Astrocyte (in vitro differentiated cells and primary cell): ENCODE measurements around the gene CAP1. TPM values are rescaled to one million over a fixed set of nuclear protein-coding genes. Genes with fewer than 3 reads are reported as not detected.

ENCODE experiments used
- DNase-seq: peaks from one replicate; pipeline ENCODE4 v3.0.0-alpha.2; 2010; ENCODE audit warnings: low read depth
- FAIRE-seq: peaks from 2 replicates; lab custom pipeline; 2011; peaks lifted over from hg19 to GRCh38; lab: Jason Lieb, UNC
- H2AFZ ChIP-seq: 2 replicates; pipeline ENCODE4 v1.6.0; 2012; ENCODE audit warnings: low read depth, low read length, inconsistent platforms
- H3K27ac ChIP-seq: 2 replicates; pipeline ENCODE4 v1.5.1; 2011; ENCODE audit warnings: low read depth, low read length, inconsistent platforms
- H3K27me3 ChIP-seq: 2 replicates; pipeline ENCODE4 v1.6.0; 2011; ENCODE audit warnings: low read length, inconsistent platforms; ENCODE audit not compliant: insufficient read depth
- H3K36me3 ChIP-seq: 2 replicates; pipeline ENCODE4 v1.5.1; 2011; ENCODE audit warnings: low read length, inconsistent platforms; ENCODE audit not compliant: insufficient read depth
- H3K4me1 ChIP-seq: 2 replicates; pipeline ENCODE4 v1.5.1; 2011; ENCODE audit warnings: low read length, inconsistent platforms; ENCODE audit not compliant: insufficient read depth
- H3K4me2 ChIP-seq: 2 replicates; pipeline ENCODE4 v1.6.0; 2012; ENCODE audit warnings: low read length, inconsistent platforms
- H3K4me3 ChIP-seq: 2 replicates; pipeline ENCODE4 v1.5.1; 2011; ENCODE audit warnings: low read depth, mild to moderate bottlenecking, low read length, inconsistent platforms; ENCODE audit not compliant: insufficient read depth
- H3K79me2 ChIP-seq: 2 replicates; pipeline ENCODE4 v1.6.0; 2012; ENCODE audit warnings: mild to moderate bottlenecking, low read length, inconsistent platforms; ENCODE audit not compliant: insufficient read depth
- H3K9ac ChIP-seq: 2 replicates; pipeline ENCODE4 v1.6.0; 2012; ENCODE audit warnings: mild to moderate bottlenecking, low read length, inconsistent platforms
- H3K9me3 ChIP-seq: 2 replicates; pipeline ENCODE4 v1.5.1; 2012; ENCODE audit warnings: low read depth, mild to moderate bottlenecking, low read length, inconsistent platforms; ENCODE audit not compliant: insufficient read depth
- H4K20me1 ChIP-seq: 2 replicates; pipeline ENCODE4 v1.6.0; 2012; ENCODE audit warnings: low read length, inconsistent platforms; ENCODE audit not compliant: insufficient read depth
- H3K27ac Mint-ChIP-seq: one replicate; pipeline ENCODE4 v1.8.0; 2021; ENCODE audit warnings: mild to moderate bottlenecking, mixed read lengths; ENCODE audit not compliant: unreplicated experiment
- H3K27me3 Mint-ChIP-seq: one replicate; pipeline ENCODE4 v1.8.0; 2021; ENCODE audit warnings: low read depth, mixed read lengths; ENCODE audit not compliant: unreplicated experiment
- H3K36me3 Mint-ChIP-seq: one replicate; pipeline ENCODE4 v1.8.0; 2021; ENCODE audit warnings: low read depth, mixed read lengths; ENCODE audit not compliant: unreplicated experiment
- H3K4me1 Mint-ChIP-seq: one replicate; pipeline ENCODE4 v1.8.0; 2021; ENCODE audit warnings: low read depth, mixed read lengths; ENCODE audit not compliant: unreplicated experiment
- H3K4me3 Mint-ChIP-seq: one replicate; pipeline ENCODE4 v1.8.0; 2021; ENCODE audit warnings: mild to moderate bottlenecking, moderate library complexity, mixed read lengths; ENCODE audit not compliant: unreplicated experiment
- H3K9me3 Mint-ChIP-seq: one replicate; pipeline ENCODE4 v1.8.0; 2021; ENCODE audit warnings: mild to moderate bottlenecking, mixed read lengths; ENCODE audit not compliant: unreplicated experiment
- CTCF ChIP-seq: IDR thresholded peaks from 2 replicates; pipeline ENCODE4 v1.5.1; 2011; ENCODE audit warnings: low read depth, mild to moderate bottlenecking, inconsistent platforms, low read length, moderate library complexity; ENCODE audit not compliant: insufficient read depth
- EZH2 ChIP-seq: IDR thresholded peaks from 2 replicates; pipeline ENCODE4 v1.6.1; 2012; ENCODE audit warnings: mild to moderate bottlenecking, low read length, inconsistent platforms; ENCODE audit not compliant: insufficient read depth
- total RNA-seq: library from RNA; stranded (reverse); gene quantifications from 2 replicates; pipeline ENCODE4 v1.2.1, GENCODE V29; 2021

Gene CAP1
- total RNA-seq, 1 donor from 2014 or later, result 930 TPM

GRCh38 chr1:40075266-40075665, 34.7 kb downstream of the CAP1 start:
- H3K4me1 ChIP-seq, result peaks cover 9% of the 10 kb centered on the region
- TF ChIP-seq EZH2 (no peak), CTCF (no peak)
- no peak for FAIRE-seq
- H3K27ac ChIP-seq, result no peak overlapping the region
- no peak overlapping the region for H3K4me3 Mint-ChIP-seq
- H3K4me2 ChIP-seq, result no peak overlapping the region
- H3K36me3 ChIP-seq, result peaks cover 50% of the 10 kb centered on the region
- H3K27me3 ChIP-seq, result no peaks in the 10 kb centered on the region
- H3K36me3 Mint-ChIP-seq, result peaks cover 29% of the 10 kb centered on the region
- no peak overlapping the region for H3K4me3 ChIP-seq
- H2AFZ ChIP-seq, result no peak overlapping the region
- H3K4me1 Mint-ChIP-seq, result peaks cover 6% of the 10 kb centered on the region
- no peaks in the 10 kb centered on the region for H3K9me3 Mint-ChIP-seq
- H3K79me2 ChIP-seq, result no peaks in the 10 kb centered on the region
- H3K9me3 ChIP-seq, result no peaks in the 10 kb centered on the region
- H3K27ac Mint-ChIP-seq, result no peak overlapping the region
- no peaks in the 10 kb centered on the region for H3K27me3 Mint-ChIP-seq
- H4K20me1 ChIP-seq, result peaks cover 14% of the 10 kb centered on the region
- DNase-seq, result no peak
- no peak overlapping the region for H3K9ac ChIP-seq

- FAIRE-seq (peak; percentile 29), DNase-seq (peak; percentile 74)
- no peak overlapping the region for H3K4me3 ChIP-seq
- H3K9me3 ChIP-seq, result no peaks in the 10 kb centered on the region
- no peaks in the 10 kb centered on the region for H3K27me3 ChIP-seq
- peak overlapping the region; percentile 13 for H3K4me2 ChIP-seq
- Mint-ChIP-seq H3K9me3 (no peaks in the 10 kb centered on the region), H3K27ac (peak overlapping the region; percentile 42), H3K36me3 (peaks cover 26% of the 10 kb centered on the region), H3K27me3 (no peaks in the 10 kb centered on the region), H3K4me1 (peaks cover 6% of the 10 kb centered on the region), H3K4me3 (no peak overlapping the region)
- H3K79me2 ChIP-seq, result no peaks in the 10 kb centered on the region
- H2AFZ ChIP-seq, result no peak overlapping the region
- H3K4me1 ChIP-seq, result peaks cover 9% of the 10 kb centered on the region
- H3K27ac ChIP-seq, result no peak overlapping the region
- peaks cover 33% of the 10 kb centered on the region for H3K36me3 ChIP-seq
- TF ChIP-seq CTCF (no peak), EZH2 (no peak)
- H4K20me1 ChIP-seq, result peaks cover 11% of the 10 kb centered on the region
- H3K9ac ChIP-seq, result no peak overlapping the region
Observed at GRCh38 chr1:40076895-40077312, 36.4 kb downstream of the CAP1 start.

- TF ChIP-seq EZH2, result no peak
- TF ChIP-seq CTCF, result peak; percentile 89
- no peak overlapping the region for H2AFZ ChIP-seq
- H3K4me1 Mint-ChIP-seq, result peaks cover 6% of the 10 kb centered on the region
- H3K27ac Mint-ChIP-seq, result no peak overlapping the region
- peaks cover 22% of the 10 kb centered on the region for H3K36me3 ChIP-seq
- H3K4me3 Mint-ChIP-seq, result no peak overlapping the region
- peaks cover 11% of the 10 kb centered on the region for H3K36me3 Mint-ChIP-seq
- FAIRE-seq, result no peak
- no peaks in the 10 kb centered on the region for H3K9me3 ChIP-seq
- no peak overlapping the region for H3K4me3 ChIP-seq
- no peak overlapping the region for H3K4me2 ChIP-seq
- H3K27me3 Mint-ChIP-seq, result no peaks in the 10 kb centered on the region
- H3K27me3 ChIP-seq, result no peaks in the 10 kb centered on the region
- no peak for DNase-seq
- H3K4me1 ChIP-seq, result peaks cover 9% of the 10 kb centered on the region
- no peaks in the 10 kb centered on the region for H3K9me3 Mint-ChIP-seq
- no peak overlapping the region for H3K9ac ChIP-seq
- H4K20me1 ChIP-seq, result peaks cover 6% of the 10 kb centered on the region
- H3K79me2 ChIP-seq, result no peaks in the 10 kb centered on the region
- H3K27ac ChIP-seq, result no peak overlapping the region
Observed at GRCh38 chr1:40078512-40079333, 38.2 kb downstream of the CAP1 start.
